OCI-LY7 (cell line): ENCODE measurements around the gene ERGIC1. TPM values are rescaled to one million over a fixed set of nuclear protein-coding genes. Genes with fewer than 3 reads are reported as not detected.

ENCODE experiments used
- BruUV-seq: library from RNA; stranded (reverse); fragments of 400-500 nt; replicated peaks from 2 replicates; lab custom pipeline; 2021; lab: Mats Ljungman, UMichigan
- CTCF ChIA-PET: fragments of 300-600 bp; sonication (Branson Sonifier 250); formaldehyde crosslinking; loops from one replicate; lab custom pipeline; 2022; ENCODE audit warnings: antibody characterized with exemption; ENCODE audit not compliant: unreplicated experiment; lab: Charles Lee
- POLR2A ChIA-PET: fragments of 300-600 bp; sonication (Branson Sonifier 250); formaldehyde crosslinking; loops from one replicate; lab custom pipeline; 2022; ENCODE audit warnings: antibody characterized with exemption; lab: Charles Lee
- DNase-seq: peaks from one replicate; pipeline ENCODE4 v3.0.0-alpha.2; 2015; ENCODE audit warnings: low spot score
- H2AFZ ChIP-seq: fragments of 200-600 bp; sonication (generic), shearing (Covaris generic); 2 replicates; pipeline ENCODE4 v1.6.1; 2014; ENCODE audit warnings: mild to moderate bottlenecking, antibody characterized with exemption, low read length, moderate library complexity
- H3K27ac ChIP-seq: fragments of 200-600 bp; sonication (generic); 2 replicates; pipeline ENCODE4 v1.5.1; 2014; ENCODE audit warnings: mixed run types, low read depth, mild to moderate bottlenecking, moderate library complexity, low read length, inconsistent platforms; ENCODE audit not compliant: poor library complexity, severe bottlenecking
- H3K36me3 ChIP-seq: fragments of 200-600 bp; sonication (generic); 2 replicates; pipeline ENCODE4 v1.6.1; 2014; ENCODE audit warnings: mild to moderate bottlenecking, antibody characterized with exemption, low read length, moderate library complexity, mixed read lengths; ENCODE audit not compliant: insufficient read depth
- H3K4me1 ChIP-seq: fragments of 200-600 bp; sonication (generic); 2 replicates; pipeline ENCODE4 v1.5.1; 2014; ENCODE audit warnings: mild to moderate bottlenecking, low read length; ENCODE audit not compliant: insufficient read depth, poor library complexity, severe bottlenecking
- H3K4me2 ChIP-seq: fragments of 200-600 bp; sonication (generic); 2 replicates; pipeline ENCODE4 v1.6.1; 2014; ENCODE audit warnings: mild to moderate bottlenecking, low read length
- H3K4me3 ChIP-seq: fragments of 200-600 bp; sonication (generic); 2 replicates; pipeline ENCODE4 v1.5.1; 2014; ENCODE audit warnings: mild to moderate bottlenecking, low read depth, low read length; ENCODE audit not compliant: poor library complexity, severe bottlenecking
- H3K79me2 ChIP-seq: fragments of 200-600 bp; sonication (generic); 2 replicates; pipeline ENCODE4 v1.6.1; 2016; ENCODE audit warnings: low read depth, mild to moderate bottlenecking, low read length, moderate library complexity, mixed read lengths; ENCODE audit not compliant: insufficient read depth
- H3K9me2 ChIP-seq: fragments of 200-600 bp; sonication (generic); 2 replicates; pipeline ENCODE4 v1.6.1; 2016; ENCODE audit warnings: mild to moderate bottlenecking, low read length, mixed read lengths; ENCODE audit not compliant: insufficient read depth
- H3K9me3 ChIP-seq: fragments of 200-600 bp; sonication (generic); 2 replicates; pipeline ENCODE4 v1.6.1; 2014; ENCODE audit warnings: mild to moderate bottlenecking, mixed run types, low read length, mixed read lengths
- H4K20me1 ChIP-seq: fragments of 200-600 bp; sonication (generic); 2 replicates; pipeline ENCODE4 v1.6.1; 2014; ENCODE audit warnings: mild to moderate bottlenecking, antibody characterized with exemption, low read length, moderate library complexity, mixed read lengths; ENCODE audit not compliant: insufficient read depth
- EZH2phosphoT487 ChIP-seq: fragments of 200-600 bp; sonication (generic); IDR thresholded peaks from 2 replicates; pipeline ENCODE4 v1.6.1; 2018; ENCODE audit warnings: low read depth, borderline replicate concordance, mild to moderate bottlenecking, mixed run types, antibody characterized with exemption, low read length, moderate library complexity, mixed read lengths
- intact Hi-C: fragments of 100-400 bp; cut with micrococcal nuclease; formaldehyde crosslinking; loops from one replicate; pipeline ENCODE4 v1.10.0; 2022; ENCODE audit not compliant: unreplicated experiment
- total RNA-seq, 2 experiments: library from RNA; depleted of rRNA in 1 of 2; stranded (reverse); fragments of >200 nt in 1 of 2; shearing (Covaris generic) in 1 of 2; gene quantifications; 2 replicates each; pipeline ENCODE4 v1.2.3, GENCODE V29; 2014 to 2022
- TF ChIP-seq, protein P1 (sequence below): fragments of 200-600 bp; sonication (generic); conservative IDR thresholded peaks from 2 replicates; pipeline ENCODE4 v1.5.1; 2014; ENCODE audit warnings: mild to moderate bottlenecking, antibody characterized with exemption, low read length, moderate library complexity, mixed read lengths

ERGIC1 gene
- total RNA-seq, 2 experiments from 2014 or later, result 125 to 178 TPM

- TSS peak; percentile 44 for BruUV-seq
- peaks cover 56% of the 10 kb centered on the region for H3K79me2 ChIP-seq
- H3K4me1 ChIP-seq, result peaks cover 45% of the 10 kb centered on the region
- H3K36me3 ChIP-seq, result peaks cover 27% of the 10 kb centered on the region
- ChIA-PET CTCF (interaction anchor here (1.0 kb wide), 1 partner anchor 121 kb away, joined by 4 read pairs; no protein-coding TSS in a partner anchor), POLR2A (interaction anchor here (1.0 to 2.8 kb wide), 4 partner anchors 14 to 63 kb away, joined by 4 to 11 read pairs (median 5); no protein-coding TSS in a partner anchor)
- H3K9me2 ChIP-seq, result no peaks in the 10 kb centered on the region
- no peak for TF ChIP-seq EZH2phosphoT487
- TF ChIP-seq, protein P1, sequence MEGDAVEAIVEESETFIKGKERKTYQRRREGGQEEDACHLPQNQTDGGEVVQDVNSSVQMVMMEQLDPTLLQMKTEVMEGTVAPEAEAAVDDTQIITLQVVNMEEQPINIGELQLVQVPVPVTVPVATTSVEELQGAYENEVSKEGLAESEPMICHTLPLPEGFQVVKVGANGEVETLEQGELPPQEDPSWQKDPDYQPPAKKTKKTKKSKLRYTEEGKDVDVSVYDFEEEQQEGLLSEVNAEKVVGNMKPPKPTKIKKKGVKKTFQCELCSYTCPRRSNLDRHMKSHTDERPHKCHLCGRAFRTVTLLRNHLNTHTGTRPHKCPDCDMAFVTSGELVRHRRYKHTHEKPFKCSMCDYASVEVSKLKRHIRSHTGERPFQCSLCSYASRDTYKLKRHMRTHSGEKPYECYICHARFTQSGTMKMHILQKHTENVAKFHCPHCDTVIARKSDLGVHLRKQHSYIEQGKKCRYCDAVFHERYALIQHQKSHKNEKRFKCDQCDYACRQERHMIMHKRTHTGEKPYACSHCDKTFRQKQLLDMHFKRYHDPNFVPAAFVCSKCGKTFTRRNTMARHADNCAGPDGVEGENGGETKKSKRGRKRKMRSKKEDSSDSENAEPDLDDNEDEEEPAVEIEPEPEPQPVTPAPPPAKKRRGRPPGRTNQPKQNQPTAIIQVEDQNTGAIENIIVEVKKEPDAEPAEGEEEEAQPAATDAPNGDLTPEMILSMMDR, result no peak
- peak; percentile 73 for DNase-seq
- H4K20me1 ChIP-seq, result no peaks in the 10 kb centered on the region; the same call in 1 of the 2 replicates
- intact Hi-C loops, result loop anchor here (2.0 to 10.0 kb wide), 3 partner anchors 97 to 721 kb away; no protein-coding TSS in a partner anchor
- H3K27ac ChIP-seq, result peak overlapping the region; percentile 94
- peak overlapping the region; percentile 88 for H3K4me3 ChIP-seq
- H2AFZ ChIP-seq, result no peak overlapping the region
- peak overlapping the region; percentile 99 for H3K4me2 ChIP-seq
- no peaks in the 10 kb centered on the region for H3K9me3 ChIP-seq
Measured at GRCh38 chr5:172835290-172835993, 1.4 kb downstream of the ERGIC1 start.

- TF ChIP-seq, protein P1, result no peak
- no peak for TF ChIP-seq EZH2phosphoT487
- peaks cover 62% of the 10 kb centered on the region for H3K79me2 ChIP-seq
- H3K4me1 ChIP-seq, result peaks cover 45% of the 10 kb centered on the region
- DNase-seq, result no peak
- no peak overlapping the region for H2AFZ ChIP-seq
- H3K27ac ChIP-seq, result peak overlapping the region; percentile 94
- no TSS peak for BruUV-seq
- peak overlapping the region; percentile 99 for H3K4me2 ChIP-seq
- ChIA-PET CTCF (no interaction called here), POLR2A (interaction anchor here (0.6 to 2.8 kb wide), 5 partner anchors 14 to 696 kb away, joined by 3 to 11 read pairs (median 4); no protein-coding TSS in a partner anchor)
- intact Hi-C loops, result loop anchor here (2.0 to 10.0 kb wide), 3 partner anchors 97 to 721 kb away; no protein-coding TSS in a partner anchor
- H4K20me1 ChIP-seq, result no peaks in the 10 kb centered on the region; the same call in 1 of the 2 replicates
- H3K36me3 ChIP-seq, result peaks cover 32% of the 10 kb centered on the region
- peak overlapping the region; percentile 88 for H3K4me3 ChIP-seq
- no peaks in the 10 kb centered on the region for H3K9me2 ChIP-seq
- H3K9me3 ChIP-seq, result no peaks in the 10 kb centered on the region
Measured at GRCh38 chr5:172835994-172836356, 1.9 kb downstream of the ERGIC1 start.

GRCh38 chr5:172837640-172838039 is 3.6 kb downstream of the ERGIC1 start:
- DNase-seq, result peak; percentile 96
- Histone ChIP-seq H3K9me2 (no peaks in the 10 kb centered on the region), H3K79me2 (peaks cover 78% of the 10 kb centered on the region), H3K9me3 (no peaks in the 10 kb centered on the region), H3K27ac (peak overlapping the region; percentile 94), H2AFZ (no peak overlapping the region), H3K4me3 (peak overlapping the region; percentile 88), H3K4me2 (peak overlapping the region; percentile 99), H3K36me3 (peaks cover 48% of the 10 kb centered on the region), H4K20me1 (no peaks in the 10 kb centered on the region; the same call in 1 of the 2 replicates), H3K4me1 (peaks cover 45% of the 10 kb centered on the region)
- no TSS peak for BruUV-seq
- CTCF ChIA-PET, result no interaction called here
- POLR2A ChIA-PET, result interaction anchor here (0.7 to 2.8 kb wide), 3 partner anchors 12 to 149 kb away, joined by 3 to 11 read pairs (median 6); no protein-coding TSS in a partner anchor
- intact Hi-C loops, result loop anchor here (1.0 to 10.0 kb wide), 4 partner anchors 12 to 723 kb away; no protein-coding TSS in a partner anchor
- TF ChIP-seq, protein P1, result no peak
- TF ChIP-seq EZH2phosphoT487, result no peak
